HG03097 (cell line): ENCODE results near the gene ABHD12.

Experiments used
- ATAC-seq: cut with Tn5 transposase; IDR thresholded peaks from one replicate; pipeline ENCODE4 v1.9.1; 2021; ENCODE audit not compliant: unreplicated experiment, low FRiP score

The ABHD12 gene

GRCh38 chr20:25280574-25281535 lies 109.8 kb downstream of the ABHD12 start:
- ATAC-seq: no peak

- no peak for ATAC-seq
Measured at GRCh38 chr20:25280051-25280573, 110.5 kb downstream of the ABHD12 start.

GRCh38 chr20:25279403-25279802 lies 111.2 kb downstream of the ABHD12 start:
- no peak for ATAC-seq

GRCh38 chr20:25278636-25279361 lies 111.8 kb downstream of the ABHD12 start:
- no peak for ATAC-seq

GRCh38 chr20:25277941-25278521 lies 112.6 kb downstream of the ABHD12 start:
- ATAC-seq: no peak

GRCh38 chr20:25277051-25277801 lies 113.4 kb downstream of the ABHD12 start:
- no peak for ATAC-seq

GRCh38 chr20:25276533-25277050 lies 114.0 kb downstream of the ABHD12 start:
- no peak for ATAC-seq

GRCh38 chr20:25275813-25276532 lies 114.7 kb downstream of the ABHD12 start:
- no peak for ATAC-seq

GRCh38 chr20:25274891-25275812 lies 115.5 kb downstream of the ABHD12 start:
- ATAC-seq: no peak

GRCh38 chr20:25274481-25274880 lies 116.2 kb downstream of the ABHD12 start:
- ATAC-seq: no peak

- ATAC-seq: no peak
Measured at GRCh38 chr20:25273541-25274358, 116.9 kb downstream of the ABHD12 start.

- no peak for ATAC-seq
Measured at GRCh38 chr20:25273046-25273445, 117.6 kb downstream of the ABHD12 start.

GRCh38 chr20:25272223-25273000 lies 118.2 kb downstream of the ABHD12 start:
- no peak for ATAC-seq

GRCh38 chr20:25271486-25272222 lies 119.0 kb downstream of the ABHD12 start:
- no peak for ATAC-seq

GRCh38 chr20:25270829-25271251 lies 119.8 kb downstream of the ABHD12 start:
- no peak for ATAC-seq

GRCh38 chr20:25269833-25270170 lies 120.8 kb downstream of the ABHD12 start:
- no peak for ATAC-seq
